ENCODE measurements around the gene INPP5A.

INPP5A gene

DNA sequence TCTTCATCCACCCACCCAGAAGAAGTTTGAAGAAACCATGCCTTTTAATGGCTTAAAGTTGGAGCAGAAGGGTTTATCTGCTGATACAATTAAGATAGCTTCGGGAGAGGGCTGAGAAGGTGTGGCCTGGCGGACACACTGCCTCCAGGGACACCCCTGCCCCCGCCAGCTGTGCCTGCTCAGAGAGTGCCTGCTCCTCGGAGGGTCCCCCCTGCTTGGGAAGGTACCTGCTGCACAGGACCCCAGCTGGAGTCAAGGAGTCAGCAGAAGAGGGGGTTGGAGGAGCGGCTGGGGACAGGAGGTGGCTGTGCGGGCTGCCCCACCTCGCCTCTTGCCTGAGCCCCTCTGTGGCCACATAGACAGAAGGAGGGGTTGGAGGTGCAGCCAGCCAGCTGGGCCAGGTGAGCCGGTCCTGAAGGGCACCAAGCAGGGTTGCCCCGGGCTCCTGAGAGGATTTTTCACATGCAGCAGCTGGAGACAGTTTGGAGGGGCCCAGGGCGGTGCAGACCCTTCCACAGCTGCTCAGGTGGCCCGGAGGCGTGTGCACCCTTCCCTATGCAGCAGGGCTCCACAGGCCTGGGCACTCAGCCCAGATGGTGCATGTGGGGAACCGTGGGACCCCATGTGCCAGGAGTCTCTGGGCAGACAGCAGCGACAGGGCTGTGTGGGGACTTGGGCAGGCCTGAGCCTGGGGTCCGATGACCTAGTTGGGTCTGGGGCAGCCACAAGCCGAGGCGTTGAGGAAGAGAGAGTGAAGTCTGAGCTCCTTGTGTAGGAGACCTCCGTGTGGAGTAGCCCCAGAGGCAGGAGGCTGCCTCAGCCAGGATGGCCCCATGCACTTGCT lies 118.9 kb downstream of the INPP5A start:
- intact Hi-C loops (cut with micrococcal nuclease): no loop called here
- H3K36me3 Mint-ChIP-seq (ENCODE audit: low read depth): peaks cover 71% of the 10 kb centered on the region
- peaks cover 6% of the 10 kb centered on the region for H3K4me1 Mint-ChIP-seq (ENCODE audit: low read depth)

DNA sequence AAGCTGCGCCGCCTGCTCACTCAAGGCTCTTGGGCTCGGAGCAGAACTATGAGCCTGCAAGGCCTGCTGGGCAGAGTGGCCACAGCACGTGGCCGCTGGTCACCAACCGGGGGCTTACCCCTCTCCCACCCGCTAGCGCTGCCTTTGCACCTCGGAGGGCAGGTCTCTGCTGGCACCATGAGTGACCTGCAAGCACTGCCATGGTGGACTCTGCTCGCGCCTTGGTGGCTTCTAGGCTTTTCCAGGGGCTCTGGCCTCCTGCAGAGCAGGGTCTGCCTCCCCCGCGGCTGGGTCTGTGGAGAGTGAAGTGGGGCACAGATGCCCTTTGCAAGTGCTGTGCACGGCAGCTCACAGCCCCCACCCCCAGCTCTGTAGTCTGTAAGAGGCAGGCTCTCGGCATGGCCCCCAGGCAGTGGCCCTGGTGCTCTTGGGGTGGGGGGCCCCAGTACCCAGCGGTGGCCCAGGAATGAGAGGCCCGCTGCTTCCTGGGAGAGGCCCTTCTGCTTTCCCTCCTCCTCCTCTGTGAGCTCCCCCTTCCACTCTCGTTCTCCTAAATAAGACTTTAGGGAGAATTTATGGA lies 119.6 kb downstream of the INPP5A start:
- H3K36me3 Mint-ChIP-seq (ENCODE audit: low read depth): peaks cover 64% of the 10 kb centered on the region
- H3K27me3 Mint-ChIP-seq: no peaks in the 10 kb centered on the region
- no peak overlapping the region for H3K4me3 Mint-ChIP-seq
- H3K9me3 Mint-ChIP-seq: no peaks in the 10 kb centered on the region
- H3K4me1 Mint-ChIP-seq (ENCODE audit: low read depth): peaks cover 6% of the 10 kb centered on the region
- intact Hi-C loops (cut with micrococcal nuclease): no loop called here
- H3K27ac Mint-ChIP-seq: no peak overlapping the region

More for the DNA sequence above, 118.9 kb downstream of the INPP5A start:
- H3K9me3 Mint-ChIP-seq: no peaks in the 10 kb centered on the region
- H3K4me3 Mint-ChIP-seq: no peak overlapping the region
- no peaks in the 10 kb centered on the region for H3K27me3 Mint-ChIP-seq
- H3K27ac Mint-ChIP-seq: no peak overlapping the region

GRCh38 chr10:132657748-132658147 lies 120.2 kb downstream of the INPP5A start:
- Mint-ChIP-seq H3K4me1 (ENCODE audit: low read depth) (peaks cover 6% of the 10 kb centered on the region), H3K27ac (no peak overlapping the region), H3K36me3 (ENCODE audit: low read depth) (peaks cover 58% of the 10 kb centered on the region), H3K4me3 (no peak overlapping the region), H3K27me3 (no peaks in the 10 kb centered on the region), H3K9me3 (no peaks in the 10 kb centered on the region)
- intact Hi-C loops (cut with micrococcal nuclease): no loop called here

DNA sequence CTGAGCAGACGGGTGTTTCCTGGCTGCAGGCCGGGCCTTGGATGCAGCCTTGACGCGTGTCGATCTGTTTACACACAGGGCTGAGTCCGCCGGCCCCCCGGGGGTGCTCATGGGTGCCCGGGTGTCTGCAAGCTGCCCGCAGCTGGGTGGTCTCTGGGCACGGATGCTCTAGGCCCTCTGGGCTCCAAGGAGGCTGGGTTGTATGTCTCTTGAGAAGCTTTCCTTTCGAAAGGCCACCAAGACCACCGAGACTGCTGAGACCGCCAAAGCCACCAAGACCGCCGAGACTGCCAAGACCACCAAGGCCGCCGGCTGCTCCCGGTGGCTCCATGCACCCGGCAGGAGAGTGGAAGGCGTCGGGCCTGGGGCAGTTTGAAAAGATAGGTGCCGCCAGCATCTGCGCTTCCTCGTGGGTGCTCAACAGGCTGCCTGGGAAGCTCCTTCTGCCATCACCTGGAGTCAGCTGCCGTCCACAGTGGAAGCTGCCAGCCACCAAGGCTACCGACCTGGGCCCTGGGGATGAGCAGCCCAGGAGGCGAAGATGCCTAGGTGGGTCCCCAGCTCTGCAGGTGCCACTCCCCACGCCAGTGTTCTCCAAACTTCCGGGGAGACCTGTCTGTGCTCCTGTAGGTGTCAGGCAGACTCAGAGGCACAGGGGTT lies 121.1 kb downstream of the INPP5A start:
- intact Hi-C loops (cut with micrococcal nuclease): no loop called here
- no peaks in the 10 kb centered on the region for H3K27me3 Mint-ChIP-seq

GRCh38 chr10:132659206-132660091 lies 121.9 kb downstream of the INPP5A start:
- H3K4me3 Mint-ChIP-seq: no peak overlapping the region
- H3K27ac Mint-ChIP-seq: no peak overlapping the region
- H3K9me3 Mint-ChIP-seq: no peaks in the 10 kb centered on the region
- intact Hi-C loops (cut with micrococcal nuclease): no loop called here
- H3K36me3 Mint-ChIP-seq (ENCODE audit: low read depth): peaks cover 52% of the 10 kb centered on the region
- peaks cover 8% of the 10 kb centered on the region for H3K4me1 Mint-ChIP-seq (ENCODE audit: low read depth)
- no peaks in the 10 kb centered on the region for H3K27me3 Mint-ChIP-seq

More for the DNA sequence above, 121.1 kb downstream of the INPP5A start:
- Mint-ChIP-seq H3K4me3 (no peak overlapping the region), H3K27ac (no peak overlapping the region), H3K4me1 (ENCODE audit: low read depth) (peaks cover 6% of the 10 kb centered on the region), H3K9me3 (no peaks in the 10 kb centered on the region), H3K36me3 (ENCODE audit: low read depth) (peaks cover 52% of the 10 kb centered on the region)

DNA sequence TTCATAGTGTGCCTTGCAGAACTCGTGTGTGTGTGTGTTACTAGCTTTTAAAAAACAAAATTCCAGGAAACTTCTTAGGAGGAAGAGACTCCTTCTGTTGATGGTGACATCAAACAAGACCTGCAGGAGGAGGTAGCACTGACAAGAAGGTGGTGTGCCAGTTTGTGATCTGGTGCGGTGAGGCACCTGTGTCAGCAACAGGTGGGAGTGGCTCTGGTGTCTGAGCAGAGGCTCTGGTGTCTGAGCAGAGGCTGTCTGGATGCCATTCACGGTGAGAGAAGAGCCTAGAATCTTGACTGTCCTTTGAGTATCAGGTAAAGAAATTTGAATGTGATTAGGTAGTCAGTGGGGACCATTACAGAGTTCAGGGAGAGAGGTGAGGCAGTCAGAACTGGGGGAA lies 122.8 kb downstream of the INPP5A start:
- Mint-ChIP-seq H3K4me3 (no peak overlapping the region), H3K27me3 (no peaks in the 10 kb centered on the region), H3K9me3 (no peaks in the 10 kb centered on the region), H3K4me1 (ENCODE audit: low read depth) (peaks cover 8% of the 10 kb centered on the region), H3K36me3 (ENCODE audit: low read depth) (peaks cover 44% of the 10 kb centered on the region), H3K27ac (no peak overlapping the region)
- intact Hi-C loops (cut with micrococcal nuclease): no loop called here

GRCh38 chr10:132662186-132662920 lies 124.8 kb downstream of the INPP5A start:
- peaks cover 19% of the 10 kb centered on the region for H3K4me1 Mint-ChIP-seq (ENCODE audit: low read depth)
- H3K36me3 Mint-ChIP-seq (ENCODE audit: low read depth): peaks cover 30% of the 10 kb centered on the region
- no peaks in the 10 kb centered on the region for H3K27me3 Mint-ChIP-seq
- no peaks in the 10 kb centered on the region for H3K9me3 Mint-ChIP-seq
- H3K4me3 Mint-ChIP-seq: no peak overlapping the region
- intact Hi-C loops (cut with micrococcal nuclease): no loop called here
- no peak overlapping the region for H3K27ac Mint-ChIP-seq

DNA sequence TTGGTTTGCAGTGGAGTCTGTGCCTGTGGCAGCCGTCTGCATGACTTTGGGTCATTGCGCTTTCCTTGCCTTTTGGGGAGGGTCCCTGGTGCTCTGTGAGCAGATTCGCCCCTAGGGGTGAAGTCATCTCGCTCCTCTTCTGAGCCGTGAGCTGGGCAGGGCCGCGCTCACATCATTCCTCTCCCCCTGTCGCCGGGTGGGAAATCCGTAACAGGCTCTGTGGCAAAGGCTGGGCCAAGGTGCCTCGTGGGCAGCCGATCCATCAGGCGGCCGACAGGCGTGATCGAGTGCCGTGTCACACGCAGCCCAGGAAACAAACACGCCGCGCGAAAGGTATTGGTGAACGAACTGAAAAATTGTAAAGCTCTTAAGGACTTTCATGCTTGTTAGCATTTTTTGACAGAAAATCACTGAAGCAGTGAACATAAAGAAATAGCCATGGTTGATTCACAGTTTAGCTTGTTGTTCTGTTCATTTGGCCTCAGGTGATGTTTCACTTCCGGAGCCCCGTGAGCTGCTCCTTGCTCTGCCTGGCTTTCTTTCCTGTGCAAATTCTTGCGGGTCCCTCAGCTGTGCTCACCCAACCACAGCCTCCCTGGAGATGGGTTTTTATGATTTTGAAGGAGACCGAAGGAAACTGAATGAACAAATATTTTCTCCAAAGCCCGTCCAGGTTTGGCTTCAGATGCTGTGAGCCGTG lies 126.2 kb downstream of the INPP5A start:
- Mint-ChIP-seq H3K4me3 (no peak overlapping the region), H3K4me1 (ENCODE audit: low read depth) (peaks cover 19% of the 10 kb centered on the region), H3K36me3 (ENCODE audit: low read depth) (peaks cover 19% of the 10 kb centered on the region), H3K9me3 (no peaks in the 10 kb centered on the region), H3K27ac (no peak overlapping the region), H3K27me3 (no peaks in the 10 kb centered on the region)
- intact Hi-C loops (cut with micrococcal nuclease): no loop called here

DNA sequence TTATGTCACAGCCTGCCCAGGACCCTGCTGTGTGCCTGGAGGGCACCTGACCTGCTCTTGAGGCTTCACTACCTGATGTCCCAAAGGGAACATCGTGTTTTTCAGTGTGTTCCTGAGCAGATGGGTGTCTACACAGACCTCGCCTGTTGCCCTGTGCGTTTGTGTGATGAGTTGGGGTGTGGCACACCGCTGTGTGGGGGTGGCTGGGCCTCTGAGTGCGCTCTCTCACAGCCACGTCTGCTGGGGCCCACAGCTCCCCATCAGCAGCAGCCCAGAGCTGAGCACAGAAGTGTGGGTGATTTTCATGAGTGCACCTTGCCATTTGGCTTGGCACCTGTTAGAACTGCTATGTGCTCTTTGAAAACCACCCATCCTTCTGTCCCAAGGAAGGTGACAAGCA lies 126.8 kb downstream of the INPP5A start:
- H3K27me3 Mint-ChIP-seq: no peaks in the 10 kb centered on the region
- no peak overlapping the region for H3K27ac Mint-ChIP-seq
- peaks cover 13% of the 10 kb centered on the region for H3K36me3 Mint-ChIP-seq (ENCODE audit: low read depth)
- H3K4me1 Mint-ChIP-seq (ENCODE audit: low read depth): peaks cover 19% of the 10 kb centered on the region
- no peak overlapping the region for H3K4me3 Mint-ChIP-seq
- no peaks in the 10 kb centered on the region for H3K9me3 Mint-ChIP-seq
- intact Hi-C loops (cut with micrococcal nuclease): no loop called here

GRCh38 chr10:132664883-132665282 lies 127.3 kb downstream of the INPP5A start:
- intact Hi-C loops (cut with micrococcal nuclease): no loop called here
- Mint-ChIP-seq H3K27me3 (no peaks in the 10 kb centered on the region), H3K9me3 (no peaks in the 10 kb centered on the region), H3K4me1 (ENCODE audit: low read depth) (peaks cover 19% of the 10 kb centered on the region), H3K36me3 (ENCODE audit: low read depth) (peaks cover 8% of the 10 kb centered on the region), H3K27ac (no peak overlapping the region), H3K4me3 (no peak overlapping the region)

DNA sequence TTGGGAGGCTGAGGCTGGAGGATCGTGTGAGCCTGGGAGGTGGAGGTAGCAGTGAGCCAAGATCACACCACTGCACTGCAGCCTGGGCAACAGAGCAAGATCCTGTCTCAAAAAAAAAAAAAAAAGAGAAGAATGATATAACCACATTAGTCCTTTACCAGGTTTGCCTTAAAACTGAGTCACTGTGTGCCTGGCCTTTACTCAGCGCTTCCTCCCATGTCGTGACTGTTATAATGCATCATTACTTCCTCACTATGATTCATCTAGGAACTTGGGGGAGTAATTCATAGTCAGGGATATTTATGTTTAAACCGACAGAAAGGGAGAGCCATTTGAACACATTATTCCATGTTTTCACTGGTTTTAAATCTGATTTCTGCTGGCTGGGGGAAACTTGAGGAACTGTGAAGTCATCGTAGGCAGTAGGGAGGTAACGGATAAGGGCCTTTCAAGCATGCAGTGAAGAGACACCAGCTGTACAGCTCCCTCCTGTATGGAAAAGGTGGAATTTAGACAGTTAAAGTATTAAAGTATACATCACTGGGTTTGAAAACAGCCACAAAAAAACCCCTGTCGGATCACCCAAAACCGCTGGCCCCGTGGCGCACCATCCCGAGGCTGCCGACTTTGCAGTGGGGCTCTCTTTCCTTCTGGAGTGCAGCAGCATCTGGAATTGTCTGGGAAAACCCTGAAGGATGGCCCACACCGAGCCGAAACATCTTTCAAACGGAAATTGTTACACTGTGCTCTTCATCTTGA lies 128.5 kb downstream of the INPP5A start:
- Mint-ChIP-seq H3K4me3 (no peak overlapping the region), H3K9me3 (peaks cover 2% of the 10 kb centered on the region), H3K27me3 (no peaks in the 10 kb centered on the region), H3K27ac (no peak overlapping the region), H3K36me3 (ENCODE audit: low read depth) (peaks cover 3% of the 10 kb centered on the region), H3K4me1 (ENCODE audit: low read depth) (peaks cover 19% of the 10 kb centered on the region)
- intact Hi-C loops (cut with micrococcal nuclease): no loop called here

DNA sequence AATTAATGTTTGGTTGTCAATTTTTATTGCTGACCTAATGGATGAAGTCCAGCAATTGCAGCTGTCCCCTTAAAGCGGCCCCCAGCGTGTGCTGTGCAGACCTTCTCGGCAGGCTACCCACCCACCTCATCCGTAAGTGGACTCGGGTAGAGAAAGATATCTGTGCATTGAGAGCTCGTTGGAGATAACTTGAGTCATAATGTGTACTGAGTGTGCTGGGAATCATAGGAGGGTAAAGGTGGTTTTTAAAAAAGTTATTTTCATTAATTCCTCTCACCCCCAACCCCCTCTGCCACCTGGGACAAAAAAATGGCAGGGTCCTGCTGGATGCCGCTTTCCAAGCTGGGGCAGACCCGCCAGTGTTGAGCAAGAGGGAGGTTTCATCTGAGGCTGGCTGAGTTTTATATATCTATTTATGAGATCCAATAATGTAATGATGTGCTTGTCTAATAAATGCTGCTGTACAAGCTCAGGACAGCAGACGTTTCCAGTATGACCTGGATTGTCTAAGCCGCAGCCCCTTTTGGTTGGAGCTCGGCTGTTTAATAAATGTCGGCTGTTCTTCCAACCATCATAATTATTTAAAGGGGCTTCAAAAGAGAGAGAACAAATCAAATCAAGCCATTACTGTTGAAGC lies 129.2 kb downstream of the INPP5A start:
- Mint-ChIP-seq H3K4me3 (no peak overlapping the region), H3K27me3 (no peaks in the 10 kb centered on the region), H3K9me3 (peaks cover 6% of the 10 kb centered on the region), H3K27ac (no peak overlapping the region), H3K4me1 (ENCODE audit: low read depth) (peaks cover 19% of the 10 kb centered on the region), H3K36me3 (ENCODE audit: low read depth) (peaks cover 8% of the 10 kb centered on the region)
- intact Hi-C loops (cut with micrococcal nuclease): no loop called here
